Stomach smooth muscle (tissue), 2 donors: ENCODE results near the gene TMCC3.

Experiments used
- H3K27ac ChIP-seq: one replicate; pipeline ENCODE4 v1.7.0; 2013; ENCODE audit warnings: mild to moderate bottlenecking, low read length, inconsistent platforms
- H3K27me3 ChIP-seq, 2 donors: one replicate each; pipeline ENCODE4 v1.7.0; 2013; ENCODE audit warnings: low read length in 2 of 2; ENCODE audit not compliant: insufficient read depth in 2 of 2, control insufficient read depth in 1 of 2
- H3K36me3 ChIP-seq, 2 donors: one replicate each; pipeline ENCODE4 v1.7.0; 2013; ENCODE audit warnings: low read length in 2 of 2; ENCODE audit not compliant: control insufficient read depth in 2 of 2, insufficient read depth in 2 of 2
- H3K4me1 ChIP-seq: one replicate; pipeline ENCODE4 v1.7.0; 2013; ENCODE audit warnings: low read length; ENCODE audit not compliant: control insufficient read depth, insufficient read depth
- H3K4me3 ChIP-seq, 2 donors: one replicate each; pipeline ENCODE4 v1.7.0; 2013; ENCODE audit warnings: low read length in 2 of 2
- H3K9ac ChIP-seq, 2 donors: one replicate each; pipeline ENCODE4 v1.7.0; 2013; ENCODE audit warnings: low read length in 2 of 2, mild to moderate bottlenecking in 1 of 2
- H3K9me3 ChIP-seq, 2 donors: one replicate each; pipeline ENCODE4 v1.7.0; 2013; ENCODE audit warnings: low read length in 2 of 2; ENCODE audit not compliant: control insufficient read depth in 2 of 2
- donor health status: healthy.
- donor health status: Pancreatic carcinoma.

TMCC3 gene

DNA sequence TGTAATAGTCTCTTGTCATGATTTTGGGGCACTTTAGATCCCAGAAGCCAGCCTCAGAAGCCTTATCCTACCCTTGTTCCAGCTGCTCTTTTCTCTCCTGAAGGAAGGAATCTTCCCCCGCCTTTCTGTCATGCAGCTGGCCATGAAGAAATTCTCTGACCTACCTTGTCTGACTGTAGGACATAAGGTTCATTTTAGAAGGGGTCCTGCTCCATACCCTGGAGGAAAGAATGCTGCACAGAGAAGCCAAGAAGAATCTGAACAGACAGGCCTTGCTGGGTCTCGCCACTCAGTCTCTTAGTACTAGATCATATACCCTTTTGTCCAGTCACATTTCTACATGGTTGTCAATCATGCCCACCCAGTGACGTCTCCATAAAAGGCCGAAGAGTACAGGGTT, 6.2 kb upstream of the TMCC3 start:
- Histone ChIP-seq H3K4me1 (no peaks in the 10 kb centered on the region), H3K9ac (no peak overlapping the region), H3K4me3 (no peak overlapping the region), H3K27me3 (no peaks in the 10 kb centered on the region), H3K27ac (no peak overlapping the region), H3K9me3 (no peaks in the 10 kb centered on the region), H3K36me3 (no peaks in the 10 kb centered on the region)

DNA sequence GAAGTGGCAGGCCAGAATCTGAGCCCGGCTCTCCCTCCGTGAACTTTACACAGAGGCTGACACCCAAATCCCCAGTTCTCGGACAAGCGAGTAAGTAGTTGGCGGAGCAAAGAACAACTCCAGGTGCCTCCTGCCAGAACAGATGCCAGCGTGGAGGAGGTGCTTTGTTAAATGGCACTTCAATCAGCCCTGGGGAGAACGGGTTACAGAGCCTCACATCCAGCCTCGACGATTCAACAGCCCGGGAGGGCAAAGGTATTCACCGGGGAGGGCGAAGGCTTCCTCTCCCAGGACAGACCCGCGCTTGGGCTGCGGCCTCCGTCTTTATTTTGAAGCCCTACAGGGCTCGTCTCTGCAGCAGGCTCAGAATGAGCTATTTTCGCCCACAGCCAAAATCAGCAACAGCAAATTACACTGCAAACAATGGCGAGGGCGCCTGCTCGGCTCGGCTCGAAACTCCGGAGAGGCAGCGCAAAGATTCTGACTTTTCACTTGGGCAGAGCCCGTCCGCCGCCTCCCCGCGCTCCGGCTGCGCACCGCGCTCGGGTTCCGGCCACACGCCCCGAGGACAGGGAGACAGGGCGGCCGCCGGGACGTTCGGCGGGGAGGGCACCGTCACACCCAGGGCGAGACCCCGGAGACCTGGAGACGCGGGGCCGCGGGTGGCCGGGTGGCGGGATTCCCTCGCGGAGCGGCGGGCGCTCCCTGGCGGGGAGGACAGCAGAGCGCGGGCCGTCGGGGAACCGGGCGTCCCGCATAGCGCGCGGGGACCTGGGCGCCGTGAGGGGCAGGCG, 811 bp downstream of the TMCC3 start:
- Histone ChIP-seq H3K4me1 (peaks cover 4% of the 10 kb centered on the region), H3K27ac (peak overlapping the region; percentile 55), H3K36me3 (no peaks in the 10 kb centered on the region), H3K4me3 (peak overlapping the region; percentile 82 to 83), H3K9ac (peak overlapping the region; percentile 74 to 81), H3K9me3 (no peaks in the 10 kb centered on the region), H3K27me3 (no peaks in the 10 kb centered on the region)

DNA sequence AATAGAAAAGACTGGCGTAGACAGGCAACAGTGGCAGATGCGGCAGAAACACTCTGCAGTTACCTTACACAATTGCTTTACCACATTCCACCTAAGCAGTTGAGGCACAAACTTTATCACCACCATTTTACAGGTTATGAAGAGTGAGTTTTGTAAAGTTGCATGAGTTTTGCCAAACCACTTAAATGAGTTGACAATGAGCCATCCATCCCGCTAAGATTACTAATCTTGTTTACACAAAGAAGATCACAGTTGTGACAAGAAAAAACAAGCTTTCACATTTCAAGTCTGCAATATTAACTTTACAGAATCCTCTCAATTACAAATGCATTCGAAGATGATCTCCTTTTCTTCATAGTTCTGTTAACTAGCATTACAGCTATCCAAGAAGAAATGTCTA, 1.8 kb downstream of the TMCC3 start:
- Histone ChIP-seq H3K4me1 (peaks cover 4% of the 10 kb centered on the region), H3K27me3 (no peaks in the 10 kb centered on the region), H3K9ac (no peak overlapping the region), H3K4me3 (peak overlapping the region in 1 of 2 donors; percentile 83), H3K9me3 (no peaks in the 10 kb centered on the region), H3K36me3 (no peaks in the 10 kb centered on the region), H3K27ac (no peak overlapping the region)

DNA sequence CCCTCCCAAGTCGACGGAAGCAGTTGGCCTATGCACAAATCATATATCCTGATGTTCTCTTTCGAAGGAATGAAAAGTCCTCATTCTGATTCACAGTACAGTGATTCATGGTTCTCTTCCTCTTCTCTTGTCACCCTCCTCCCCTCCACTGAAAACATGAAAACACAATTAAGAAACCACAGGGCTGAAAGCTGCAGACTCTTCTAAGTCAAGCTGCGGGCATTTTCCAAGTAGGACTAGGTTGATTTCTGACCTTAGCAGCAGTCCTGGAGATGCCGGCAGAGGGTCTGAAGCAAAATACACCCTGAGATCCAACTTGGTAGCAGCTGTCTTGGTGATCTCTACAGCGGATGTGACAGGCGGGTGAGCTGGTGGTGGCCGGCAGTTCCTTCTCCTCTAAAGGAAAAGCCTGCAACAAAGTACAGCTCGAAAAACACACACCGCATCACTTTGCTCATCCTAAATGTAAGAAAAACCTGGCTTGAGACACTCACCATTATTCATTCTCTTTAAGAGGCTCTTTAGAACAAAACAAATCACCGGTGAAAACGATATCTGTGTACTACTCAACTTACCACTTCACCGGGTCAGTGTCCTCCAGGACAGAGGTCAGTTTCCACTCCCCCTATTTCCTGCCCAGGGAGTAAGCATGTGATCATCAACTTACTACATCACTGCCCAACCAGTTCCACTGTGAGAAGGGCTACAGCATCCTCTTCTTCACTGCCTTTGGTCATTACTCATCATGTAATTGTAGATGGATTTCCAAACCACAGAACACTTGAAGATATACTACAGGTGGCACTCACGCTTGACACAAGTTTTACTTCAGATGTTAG, 6.0 kb downstream of the TMCC3 start:
- no peaks in the 10 kb centered on the region for H3K36me3 ChIP-seq
- no peak overlapping the region for H3K27ac ChIP-seq
- no peak overlapping the region for H3K4me3 ChIP-seq
- peaks cover 4% of the 10 kb centered on the region for H3K4me1 ChIP-seq
- H3K27me3 ChIP-seq: no peaks in the 10 kb centered on the region
- H3K9ac ChIP-seq: no peak overlapping the region
- no peaks in the 10 kb centered on the region for H3K9me3 ChIP-seq

DNA sequence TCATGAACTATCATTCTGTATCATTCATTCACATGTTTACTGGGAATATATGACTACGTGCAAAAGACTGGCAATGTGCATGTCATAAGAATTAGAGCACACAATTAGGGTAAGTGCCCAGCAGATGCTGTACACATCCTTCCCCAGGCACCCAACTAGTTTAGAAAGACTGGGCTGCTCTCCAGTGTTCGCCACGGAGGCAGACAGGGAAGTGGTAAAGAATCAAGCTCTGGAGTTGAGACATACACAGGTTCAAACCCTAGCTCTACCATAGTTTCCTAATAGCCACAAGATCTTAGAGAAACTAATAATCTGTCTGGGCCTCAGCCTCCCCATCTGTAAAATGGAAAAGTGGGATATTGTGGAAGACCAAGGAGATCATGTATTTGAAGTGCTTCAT, 6.8 kb downstream of the TMCC3 start:
- H3K9ac ChIP-seq: no peak overlapping the region
- H3K9me3 ChIP-seq: no peaks in the 10 kb centered on the region
- H3K27me3 ChIP-seq: no peaks in the 10 kb centered on the region
- H3K4me3 ChIP-seq: no peak overlapping the region
- H3K27ac ChIP-seq: no peak overlapping the region
- no peaks in the 10 kb centered on the region for H3K36me3 ChIP-seq
- H3K4me1 ChIP-seq: no peaks in the 10 kb centered on the region

DNA sequence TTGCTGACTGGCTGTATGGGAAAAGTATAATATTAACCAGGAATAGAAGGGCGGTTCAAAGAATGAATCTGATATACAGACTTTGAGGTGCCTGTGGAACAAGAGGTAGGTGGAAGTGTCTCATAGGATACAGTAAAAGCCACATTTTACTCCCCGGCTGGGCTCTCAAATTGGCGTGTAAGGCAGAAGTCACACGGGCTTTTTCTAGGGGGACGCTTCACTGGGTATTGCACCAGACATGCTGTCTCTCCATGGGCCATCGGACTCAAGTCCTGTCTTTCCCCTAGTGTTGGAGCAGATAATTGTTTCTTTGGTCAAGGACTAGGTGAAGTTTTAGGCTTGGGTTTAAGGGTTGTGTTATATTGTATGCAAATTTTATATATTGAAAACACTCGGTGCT, 9.1 kb downstream of the TMCC3 start:
- no peaks in the 10 kb centered on the region for H3K4me1 ChIP-seq
- no peak overlapping the region for H3K4me3 ChIP-seq
- H3K36me3 ChIP-seq: no peaks in the 10 kb centered on the region
- H3K27me3 ChIP-seq: no peaks in the 10 kb centered on the region
- no peak overlapping the region for H3K9ac ChIP-seq
- H3K27ac ChIP-seq: no peak overlapping the region
- H3K9me3 ChIP-seq: no peaks in the 10 kb centered on the region

DNA sequence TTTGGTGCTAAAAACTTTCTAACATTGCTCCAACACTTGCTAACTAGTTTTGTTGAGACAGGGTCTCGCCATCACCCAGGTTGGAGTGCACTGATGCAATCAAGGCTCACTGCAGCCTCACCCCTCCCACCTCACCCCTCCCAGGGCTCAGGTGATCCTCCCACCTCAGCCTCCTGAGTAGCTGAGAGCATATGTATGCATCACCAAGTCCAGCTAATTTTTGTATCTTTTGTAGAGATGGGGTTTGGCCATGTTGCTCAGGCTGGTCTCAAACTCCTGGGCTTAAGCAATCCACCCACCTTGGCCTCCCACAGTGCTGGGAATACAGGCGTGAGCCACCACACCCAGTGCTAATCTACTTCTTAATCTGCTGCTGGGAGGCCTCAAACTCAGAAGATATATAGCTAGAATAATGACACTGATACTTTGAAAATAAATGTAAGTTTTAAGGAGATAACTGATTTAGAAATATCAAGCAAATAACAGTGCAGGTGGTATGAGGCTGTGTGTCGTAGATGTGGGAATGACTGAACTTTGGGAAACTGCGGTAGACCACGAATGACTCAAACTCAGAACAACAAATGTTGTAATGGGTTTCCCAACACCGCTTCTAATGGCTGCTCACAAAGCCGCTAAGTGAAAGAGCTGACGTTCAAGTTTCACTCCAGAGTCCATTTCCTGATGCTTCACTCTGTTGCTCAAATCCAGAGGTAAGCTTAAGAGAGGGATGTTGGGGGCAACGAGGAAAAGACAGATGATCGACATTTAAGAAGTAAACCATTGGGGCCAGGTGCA, 10.0 kb downstream of the TMCC3 start:
- Histone ChIP-seq H3K27me3 (no peaks in the 10 kb centered on the region), H3K9me3 (no peaks in the 10 kb centered on the region), H3K27ac (no peak overlapping the region), H3K4me3 (no peak overlapping the region), H3K9ac (no peak overlapping the region), H3K4me1 (no peaks in the 10 kb centered on the region), H3K36me3 (no peaks in the 10 kb centered on the region)

DNA sequence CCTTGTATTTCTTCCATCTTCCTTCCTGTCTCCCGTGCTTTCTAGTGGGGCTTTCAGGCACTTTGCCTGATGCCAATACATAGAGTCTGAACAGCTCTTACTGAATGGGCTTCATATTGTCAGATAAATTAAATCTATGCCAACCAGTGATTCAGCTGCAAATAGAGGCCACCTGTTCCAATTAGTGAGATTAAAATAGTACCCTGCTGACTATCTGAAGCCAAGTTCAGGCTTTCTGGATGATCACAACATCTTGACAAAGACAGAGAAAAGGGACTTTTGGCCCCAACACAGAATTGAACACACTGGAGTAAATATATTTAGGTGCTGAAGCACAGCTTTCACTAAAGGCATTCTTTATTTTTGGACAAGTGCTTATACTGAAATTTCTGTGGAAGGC, 11.8 kb downstream of the TMCC3 start:
- H3K9ac ChIP-seq: no peak overlapping the region
- H3K27me3 ChIP-seq: no peaks in the 10 kb centered on the region
- no peaks in the 10 kb centered on the region for H3K9me3 ChIP-seq
- no peak overlapping the region for H3K4me3 ChIP-seq
- H3K36me3 ChIP-seq: no peaks in the 10 kb centered on the region
- no peaks in the 10 kb centered on the region for H3K4me1 ChIP-seq
- H3K27ac ChIP-seq: no peak overlapping the region

DNA sequence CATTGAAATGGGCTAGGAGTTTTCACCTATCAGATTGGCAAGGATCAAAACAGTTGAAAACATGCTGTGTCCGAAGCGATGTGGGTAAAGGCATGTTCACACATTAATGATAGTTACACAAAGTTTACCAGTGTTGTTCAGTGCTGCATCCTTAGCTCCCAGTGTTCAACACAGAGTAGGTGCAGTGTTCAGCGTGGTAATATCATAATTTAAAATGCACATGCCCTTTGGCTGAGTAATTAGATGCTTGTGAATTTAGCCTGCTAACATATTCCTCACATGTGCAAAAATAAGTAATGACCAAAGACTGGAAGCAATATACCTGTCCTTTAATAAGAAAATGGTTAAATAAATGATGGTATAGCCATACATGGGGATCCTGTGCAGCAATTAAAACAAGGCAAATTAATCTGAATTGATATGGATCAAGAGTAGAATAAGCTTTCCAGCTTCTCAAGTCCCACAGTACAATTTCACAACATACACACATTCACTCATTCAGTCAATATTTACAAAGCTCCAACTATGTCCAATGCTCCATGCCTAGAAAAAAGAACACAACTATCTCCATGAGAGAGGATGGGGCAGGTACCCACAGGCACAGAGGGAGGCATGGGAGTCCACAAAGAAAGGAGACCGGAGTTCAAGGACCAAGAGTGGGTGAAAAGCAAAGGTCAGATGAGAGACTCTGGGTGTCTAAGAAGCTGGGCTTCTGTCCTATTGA, 12.8 kb downstream of the TMCC3 start:
- H3K27ac ChIP-seq: no peak overlapping the region
- H3K4me3 ChIP-seq: no peak overlapping the region
- H3K27me3 ChIP-seq: no peaks in the 10 kb centered on the region
- H3K9ac ChIP-seq: no peak overlapping the region
- no peaks in the 10 kb centered on the region for H3K36me3 ChIP-seq
- no peaks in the 10 kb centered on the region for H3K9me3 ChIP-seq
- H3K4me1 ChIP-seq: no peaks in the 10 kb centered on the region

DNA sequence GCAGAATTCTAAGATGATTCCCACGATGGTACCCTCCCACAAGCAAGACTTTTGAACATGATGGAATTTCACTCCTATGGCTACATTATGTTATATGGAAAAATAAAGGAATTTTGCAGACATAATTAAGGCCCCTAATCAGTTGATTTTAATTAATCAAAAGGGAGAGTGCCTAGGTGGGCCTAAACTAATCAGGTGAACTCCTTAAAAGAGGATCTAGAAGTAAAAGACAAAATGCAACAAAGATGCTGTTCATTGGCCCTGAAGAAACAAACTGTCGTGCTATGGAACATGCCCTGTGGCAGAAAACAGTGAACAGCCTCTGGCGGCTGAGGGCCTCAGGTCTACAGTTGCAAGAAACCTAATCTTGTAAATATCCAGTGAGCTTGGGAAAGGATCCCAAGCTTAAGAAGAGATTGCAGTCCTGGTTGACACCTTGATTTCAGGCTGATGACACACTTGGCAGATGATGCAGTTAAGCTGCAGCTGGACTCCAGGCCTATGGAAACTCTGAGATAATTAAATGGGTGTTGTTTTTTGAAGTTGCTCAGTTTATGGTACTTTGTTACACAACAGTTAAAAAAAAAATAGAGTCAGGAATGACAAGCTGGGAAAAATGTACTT, 13.8 kb downstream of the TMCC3 start:
- Histone ChIP-seq H3K9me3 (no peaks in the 10 kb centered on the region), H3K4me1 (no peaks in the 10 kb centered on the region), H3K36me3 (no peaks in the 10 kb centered on the region), H3K4me3 (no peak overlapping the region), H3K27ac (no peak overlapping the region), H3K27me3 (no peaks in the 10 kb centered on the region), H3K9ac (no peak overlapping the region)
